IPS-20b (cell line): ENCODE results near the gene TMEM37.

ENCODE experiments used
- H3K27ac ChIP-seq: one replicate; pipeline ENCODE4 v1.5.1; 2013; ENCODE audit warnings: low read length
- H3K27me3 ChIP-seq: 2 replicates; pipeline ENCODE4 v1.6.1; 2013; ENCODE audit warnings: mild to moderate bottlenecking, low read length, inconsistent platforms; ENCODE audit not compliant: insufficient read depth
- H3K36me3 ChIP-seq: 2 replicates; pipeline ENCODE4 v1.6.1; 2013; ENCODE audit warnings: low read depth, mild to moderate bottlenecking, inconsistent platforms, low read length, moderate library complexity; ENCODE audit not compliant: insufficient read depth
- H3K4me1 ChIP-seq: 2 replicates; pipeline ENCODE4 v1.6.1; 2013; ENCODE audit warnings: mild to moderate bottlenecking, control low read depth, inconsistent platforms, low read length, moderate library complexity; ENCODE audit not compliant: insufficient read depth
- H3K4me3 ChIP-seq: 2 replicates; pipeline ENCODE4 v1.5.1; 2013; ENCODE audit warnings: mild to moderate bottlenecking, low read length, inconsistent platforms
- H3K9ac ChIP-seq: 2 replicates; pipeline ENCODE4 v1.6.1; 2013; ENCODE audit warnings: low read depth, mild to moderate bottlenecking, inconsistent platforms, low read length, moderate library complexity
- H3K9me3 ChIP-seq: 2 replicates; pipeline ENCODE4 v1.6.1; 2013; ENCODE audit warnings: mild to moderate bottlenecking, low read depth, low read length, inconsistent platforms; ENCODE audit not compliant: insufficient read depth

The TMEM37 gene

GRCh38 chr2:119438726-119439284 lies 7.2 kb downstream of the TMEM37 start:
- H3K4me3 ChIP-seq, result no peak overlapping the region
- H3K4me1 ChIP-seq, result peaks cover 9% of the 10 kb centered on the region
- H3K27me3 ChIP-seq, result no peaks in the 10 kb centered on the region
- H3K36me3 ChIP-seq, result no peaks in the 10 kb centered on the region
- no peak overlapping the region for H3K9ac ChIP-seq
- H3K9me3 ChIP-seq, result no peaks in the 10 kb centered on the region
- H3K27ac ChIP-seq, result no peak overlapping the region

GRCh38 chr2:119439574-119440500 lies 8.2 kb downstream of the TMEM37 start:
- Histone ChIP-seq H3K36me3 (no peaks in the 10 kb centered on the region), H3K9ac (no peak overlapping the region)

GRCh38 chr2:119440501-119440870 lies 8.8 kb downstream of the TMEM37 start:
- Histone ChIP-seq H3K9ac (no peak overlapping the region), H3K27me3 (no peaks in the 10 kb centered on the region), H3K27ac (no peak overlapping the region), H3K36me3 (no peaks in the 10 kb centered on the region), H3K4me3 (no peak overlapping the region), H3K4me1 (no peaks in the 10 kb centered on the region), H3K9me3 (no peaks in the 10 kb centered on the region)

More at GRCh38 chr2:119439574-119440500, 8.2 kb downstream of the TMEM37 start:
- peaks cover 6% of the 10 kb centered on the region for H3K4me1 ChIP-seq
- H3K27me3 ChIP-seq, result no peaks in the 10 kb centered on the region
- H3K9me3 ChIP-seq, result no peaks in the 10 kb centered on the region
- no peak overlapping the region for H3K27ac ChIP-seq
- no peak overlapping the region for H3K4me3 ChIP-seq

GRCh38 chr2:119440873-119441272 lies 9.2 kb downstream of the TMEM37 start:
- Histone ChIP-seq H3K9ac (no peak overlapping the region), H3K4me3 (no peak overlapping the region), H3K27ac (no peak overlapping the region), H3K36me3 (no peaks in the 10 kb centered on the region), H3K9me3 (no peaks in the 10 kb centered on the region), H3K4me1 (no peaks in the 10 kb centered on the region), H3K27me3 (no peaks in the 10 kb centered on the region)

- H3K9me3 ChIP-seq, result no peaks in the 10 kb centered on the region
- H3K4me1 ChIP-seq, result no peaks in the 10 kb centered on the region
- no peaks in the 10 kb centered on the region for H3K27me3 ChIP-seq
- H3K36me3 ChIP-seq, result no peaks in the 10 kb centered on the region
- H3K27ac ChIP-seq, result no peak overlapping the region
- H3K4me3 ChIP-seq, result no peak overlapping the region
- no peak overlapping the region for H3K9ac ChIP-seq
These were observed 9.9 kb downstream of the TMEM37 start for GRCh38 chr2:119441376-119442225.

GRCh38 chr2:119442226-119442619 lies 10.6 kb downstream of the TMEM37 start:
- Histone ChIP-seq H3K4me1 (no peaks in the 10 kb centered on the region), H3K27ac (no peak overlapping the region), H3K4me3 (no peak overlapping the region), H3K9ac (no peak overlapping the region), H3K27me3 (no peaks in the 10 kb centered on the region), H3K9me3 (no peaks in the 10 kb centered on the region), H3K36me3 (no peaks in the 10 kb centered on the region)

GRCh38 chr2:119442850-119443249 lies 11.2 kb downstream of the TMEM37 start:
- Histone ChIP-seq H3K9me3 (no peaks in the 10 kb centered on the region), H3K27me3 (no peaks in the 10 kb centered on the region), H3K4me3 (no peak overlapping the region), H3K27ac (no peak overlapping the region), H3K9ac (no peak overlapping the region), H3K36me3 (no peaks in the 10 kb centered on the region), H3K4me1 (no peaks in the 10 kb centered on the region)

GRCh38 chr2:119446037-119446436 lies 14.4 kb downstream of the TMEM37 start:
- Histone ChIP-seq H3K9ac (no peak overlapping the region), H3K27me3 (no peaks in the 10 kb centered on the region), H3K4me1 (peaks cover 6% of the 10 kb centered on the region; the same call in 1 of the 2 replicates), H3K4me3 (no peak overlapping the region), H3K36me3 (no peaks in the 10 kb centered on the region), H3K9me3 (no peaks in the 10 kb centered on the region), H3K27ac (no peak overlapping the region)

- H3K4me3 ChIP-seq, result no peak overlapping the region
- peaks cover 6% of the 10 kb centered on the region; the same call in 1 of the 2 replicates for H3K4me1 ChIP-seq
- H3K9me3 ChIP-seq, result no peaks in the 10 kb centered on the region
- no peak overlapping the region for H3K27ac ChIP-seq
- H3K27me3 ChIP-seq, result peaks cover 10% of the 10 kb centered on the region; the same call in 1 of the 2 replicates
- H3K36me3 ChIP-seq, result no peaks in the 10 kb centered on the region
- no peak overlapping the region for H3K9ac ChIP-seq
These were observed 16.9 kb downstream of the TMEM37 start for GRCh38 chr2:119448427-119449141.

- Histone ChIP-seq H3K4me3 (no peak overlapping the region), H3K4me1 (peaks cover 6% of the 10 kb centered on the region; the same call in 1 of the 2 replicates), H3K27me3 (peaks cover 10% of the 10 kb centered on the region; the same call in 1 of the 2 replicates), H3K9me3 (no peaks in the 10 kb centered on the region), H3K9ac (no peak overlapping the region), H3K27ac (no peak overlapping the region), H3K36me3 (no peaks in the 10 kb centered on the region)
These were observed 17.9 kb downstream of the TMEM37 start for GRCh38 chr2:119449521-119449920.
